ENCODE results near the gene TEAD3.

GRCh38 chr6:35428421-35429149 is 68.3 kb downstream of the TEAD3 start:
- no peak for TF ChIP-seq RAD21 (IDR thresholded peaks at IDR 0.05; ENCODE audit: low read depth)
- TF ChIP-seq CEBPB (IDR thresholded peaks at IDR 0.05): no peak
- TF ChIP-seq EP300 (IDR thresholded peaks at IDR 0.05; ENCODE audit: borderline replicate concordance): no peak
- TF ChIP-seq EGR1 (IDR thresholded peaks at IDR 0.05): no peak
- TF ChIP-seq, protein P1, sequence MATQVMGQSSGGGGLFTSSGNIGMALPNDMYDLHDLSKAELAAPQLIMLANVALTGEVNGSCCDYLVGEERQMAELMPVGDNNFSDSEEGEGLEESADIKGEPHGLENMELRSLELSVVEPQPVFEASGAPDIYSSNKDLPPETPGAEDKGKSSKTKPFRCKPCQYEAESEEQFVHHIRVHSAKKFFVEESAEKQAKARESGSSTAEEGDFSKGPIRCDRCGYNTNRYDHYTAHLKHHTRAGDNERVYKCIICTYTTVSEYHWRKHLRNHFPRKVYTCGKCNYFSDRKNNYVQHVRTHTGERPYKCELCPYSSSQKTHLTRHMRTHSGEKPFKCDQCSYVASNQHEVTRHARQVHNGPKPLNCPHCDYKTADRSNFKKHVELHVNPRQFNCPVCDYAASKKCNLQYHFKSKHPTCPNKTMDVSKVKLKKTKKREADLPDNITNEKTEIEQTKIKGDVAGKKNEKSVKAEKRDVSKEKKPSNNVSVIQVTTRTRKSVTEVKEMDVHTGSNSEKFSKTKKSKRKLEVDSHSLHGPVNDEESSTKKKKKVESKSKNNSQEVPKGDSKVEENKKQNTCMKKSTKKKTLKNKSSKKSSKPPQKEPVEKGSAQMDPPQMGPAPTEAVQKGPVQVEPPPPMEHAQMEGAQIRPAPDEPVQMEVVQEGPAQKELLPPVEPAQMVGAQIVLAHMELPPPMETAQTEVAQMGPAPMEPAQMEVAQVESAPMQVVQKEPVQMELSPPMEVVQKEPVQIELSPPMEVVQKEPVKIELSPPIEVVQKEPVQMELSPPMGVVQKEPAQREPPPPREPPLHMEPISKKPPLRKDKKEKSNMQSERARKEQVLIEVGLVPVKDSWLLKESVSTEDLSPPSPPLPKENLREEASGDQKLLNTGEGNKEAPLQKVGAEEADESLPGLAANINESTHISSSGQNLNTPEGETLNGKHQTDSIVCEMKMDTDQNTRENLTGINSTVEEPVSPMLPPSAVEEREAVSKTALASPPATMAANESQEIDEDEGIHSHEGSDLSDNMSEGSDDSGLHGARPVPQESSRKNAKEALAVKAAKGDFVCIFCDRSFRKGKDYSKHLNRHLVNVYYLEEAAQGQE (IDR thresholded peaks at IDR 0.05; ENCODE audit: low read depth): no peak
- no peak for TF ChIP-seq YY1 (IDR thresholded peaks at IDR 0.05; ENCODE audit: low read depth)
- TF ChIP-seq TEAD4 (IDR thresholded peaks at IDR 0.05): no peak
- TF ChIP-seq TCF12 (IDR thresholded peaks at IDR 0.05; ENCODE audit: low read depth): no peak
- TF ChIP-seq TAF1 (IDR thresholded peaks at IDR 0.05; ENCODE audit: low read depth): no peak
- no peak for TF ChIP-seq FOXM1 (IDR thresholded peaks at IDR 0.05; ENCODE audit: borderline replicate concordance, low read depth)
- no peak for TF ChIP-seq ZBTB7A (IDR thresholded peaks at IDR 0.05; ENCODE audit: low read depth)
- no peak for TF ChIP-seq MAX (IDR thresholded peaks at IDR 0.05)
- TF ChIP-seq NFIC (IDR thresholded peaks at IDR 0.05): no peak
